HCT116 (cell line): Measurements from ENCODE around the gene EMP1. TPM values are rescaled to one million over a fixed set of nuclear protein-coding genes. Genes with fewer than 3 reads are reported as not detected.

Source experiments
- ATAC-seq: fragments of 200-7000 bp; cut with Tn5 transposase; 2 replicates; pipeline ENCODE4 v1.9.1; 2020; ENCODE audit warnings: mild to moderate bottlenecking, moderate library complexity
- BruUV-seq: library from RNA; stranded (reverse); fragments of 400-500 nt; replicated peaks from 2 replicates; lab custom pipeline; 2021; lab: Mats Ljungman, UMichigan
- CTCF ChIA-PET: fragments of 300-600 bp; sonication (Branson Sonifier 250); formaldehyde crosslinking; loops from one replicate; lab custom pipeline; 2021; ENCODE audit warnings: antibody characterized with exemption; lab: Charles Lee
- POLR2A ChIA-PET: fragments of 300-600, 350-600 bp; sonication (Branson Sonifier 250); formaldehyde crosslinking; loops from one replicate; lab custom pipeline; 2021; ENCODE audit warnings: antibody characterized with exemption; lab: Charles Lee
- RAD21 ChIA-PET, 2 experiments: fragments of 300-600 bp; sonication (Branson Sonifier 250); formaldehyde crosslinking; loops; one replicate each; lab custom pipeline; 2023; ENCODE audit warnings: low total read pairs in 2 of 2; ENCODE audit not compliant: uncharacterized antibody in 2 of 2, unreplicated experiment in 2 of 2, low non-redundant PET in 1 of 2; lab: Charles Lee
- DNase-seq: peaks from one replicate; pipeline ENCODE4 v3.0.0-alpha.2; 2010; ENCODE audit warnings: low read depth, low spot score
- H2AFZ ChIP-seq: fragments of 200-600 bp; shearing (Covaris generic), sonication (generic); 2 replicates; pipeline ENCODE4 v1.6.1; 2017; ENCODE audit warnings: low read depth, mixed run types, mixed read lengths, antibody characterized with exemption, low read length; ENCODE audit not compliant: poor library complexity, severe bottlenecking
- H3K27ac ChIP-seq: 2 replicates; pipeline ENCODE4 v1.5.1; 2012; ENCODE audit warnings: low read depth, low read length
- H3K27me3 ChIP-seq: fragments of 200-600 bp; sonication (generic); 2 replicates; pipeline ENCODE4 v1.6.1; 2016; ENCODE audit warnings: mixed run types, low read length, mixed read lengths; ENCODE audit not compliant: insufficient read depth
- H3K36me3 ChIP-seq, 2 experiments: fragments of 200-500 bp in 1 of 2; fragments of 200-600 bp in 1 of 2; sonication (Bioruptor generic) in 1 of 2; sonication (generic) in 1 of 2; 2 replicates each; pipeline versions ENCODE4 v1.5.1 to v1.6.1; 2014 to 2016; ENCODE audit warnings: low read length in 2 of 2, inconsistent platforms in 1 of 2, mixed read lengths in 1 of 2, mixed run types in 1 of 2; ENCODE audit not compliant: insufficient read depth in 2 of 2, control insufficient read depth in 1 of 2
- H3K4me1 ChIP-seq, 2 experiments: fragments of 200-600 bp in 1 of 2; sonication (generic) in 1 of 2; 2 replicates each; pipeline versions ENCODE4 v1.5.1 to v1.6.1; 2012 to 2017; ENCODE audit warnings: low read length in 2 of 2, inconsistent platforms in 1 of 2, mild to moderate bottlenecking in 1 of 2, mixed read lengths in 1 of 2, mixed run types in 1 of 2, moderate library complexity in 1 of 2; ENCODE audit not compliant: insufficient read depth in 2 of 2, control insufficient read depth in 1 of 2
- H3K4me2 ChIP-seq: fragments of 200-600 bp; sonication (generic); 2 replicates; pipeline ENCODE4 v1.6.1; 2017; ENCODE audit warnings: mixed run types, low read length, mixed read lengths
- H3K4me3 ChIP-seq, 2 experiments: fragments of 200-600 bp in 1 of 2; sonication (generic) in 1 of 2; replicated peaks in 1 of 2; 2 replicates each; pipeline ENCODE4 v1.5.1; 2011 to 2016; ENCODE audit warnings: low read length in 2 of 2, control low read depth in 1 of 2, low read depth in 1 of 2, mild to moderate bottlenecking in 1 of 2, mixed read lengths in 1 of 2, mixed run types in 1 of 2
- H3K79me2 ChIP-seq: fragments of 200-600 bp; sonication (generic); 2 replicates; pipeline ENCODE4 v1.6.1; 2017; ENCODE audit warnings: mild to moderate bottlenecking, mixed run types, low read length, moderate library complexity, mixed read lengths; ENCODE audit not compliant: insufficient read depth
- H3K9ac ChIP-seq: fragments of 200-600 bp; sonication (generic); 2 replicates; pipeline ENCODE4 v1.6.1; 2016; ENCODE audit warnings: low read length, mixed read lengths
- H3K9me2 ChIP-seq: fragments of 200-600 bp; sonication (generic), shearing (Covaris generic); 2 replicates; pipeline ENCODE4 v1.6.1; 2017; ENCODE audit warnings: mixed run types, mild to moderate bottlenecking, moderate library complexity; ENCODE audit not compliant: insufficient read depth
- H3K9me3 ChIP-seq, 2 experiments: fragments of 200-500 bp in 1 of 2; fragments of 200-600 bp in 1 of 2; sonication (Bioruptor generic) in 1 of 2; sonication (generic) in 1 of 2; 2 replicates each; pipeline ENCODE4 v1.6.1; 2014 to 2017; ENCODE audit warnings: low read length in 2 of 2, mixed read lengths in 2 of 2, inconsistent platforms in 1 of 2, low read depth in 1 of 2, mild to moderate bottlenecking in 1 of 2, mixed run types in 1 of 2, moderate library complexity in 1 of 2; ENCODE audit not compliant: control insufficient read depth in 1 of 2, insufficient read depth in 1 of 2
- H4K20me1 ChIP-seq: fragments of 200-600 bp; sonication (generic), shearing (Covaris generic); 2 replicates; pipeline ENCODE4 v1.6.1; 2017; ENCODE audit warnings: mixed run types, mild to moderate bottlenecking, moderate library complexity; ENCODE audit not compliant: insufficient read depth
- ATF3 ChIP-seq: IDR thresholded peaks from 2 replicates; pipeline ENCODE4 v1.6.1; 2012
- CBX3 ChIP-seq: IDR thresholded peaks from 2 replicates; pipeline ENCODE4 v1.6.1; 2012; ENCODE audit warnings: low read depth
- CEBPB ChIP-seq: IDR thresholded peaks from 2 replicates; pipeline ENCODE4 v1.6.1; 2012; ENCODE audit warnings: low read depth
- CTCF ChIP-seq, 3 experiments: fragments of 200-600 bp in 1 of 3; sonication (generic) in 1 of 3; IDR thresholded peaks in 2 of 3; conservative IDR thresholded peaks in 1 of 3; 2 replicates each; pipeline ENCODE4 v1.5.1; 2012 to 2017; ENCODE audit warnings: low read depth in 2 of 3, low read length in 2 of 3, antibody characterized with exemption in 1 of 3, borderline replicate concordance in 1 of 3, control low read depth in 1 of 3, mild to moderate bottlenecking in 1 of 3, mixed read lengths in 1 of 3, mixed run types in 1 of 3, moderate library complexity in 1 of 3; ENCODE audit not compliant: insufficient read depth in 1 of 3
- FOSL1 ChIP-seq: IDR thresholded peaks from 2 replicates; pipeline ENCODE4 v1.6.1; 2012; ENCODE audit warnings: low read depth
- POLR2AphosphoS5 ChIP-seq: IDR thresholded peaks from 2 replicates; pipeline ENCODE4 v1.6.1; 2011; ENCODE audit warnings: mild to moderate bottlenecking, low read depth, low read length, moderate library complexity
- REST ChIP-seq: IDR thresholded peaks from 2 replicates; pipeline ENCODE4 v1.6.1; 2012; ENCODE audit warnings: low read depth
- SP1 ChIP-seq: IDR thresholded peaks from 2 replicates; pipeline ENCODE4 v1.6.1; 2012; ENCODE audit warnings: low read depth
- SRF ChIP-seq: IDR thresholded peaks from 2 replicates; pipeline ENCODE4 v1.6.1; 2012; ENCODE audit warnings: low read depth
- TCF7L2 ChIP-seq: IDR thresholded peaks from 2 replicates; pipeline ENCODE4 v1.7.0; 2011; ENCODE audit warnings: borderline replicate concordance, inconsistent platforms; ENCODE audit not compliant: insufficient read depth, insufficient read length; ENCODE audit errors: extremely low read depth
- ZNF274 ChIP-seq: fragments of 200-500 bp; sonication (Bioruptor generic); IDR thresholded peaks from 2 replicates; pipeline ENCODE4 v1.6.1; 2014; ENCODE audit warnings: mild to moderate bottlenecking, low read depth, low read length, inconsistent platforms
- intact Hi-C: fragments of 100-400 bp; cut with micrococcal nuclease; formaldehyde crosslinking; loops from 2 replicates; pipeline ENCODE4 v1.10.0; 2022
- total RNA-seq: library from RNA; stranded (reverse); gene quantifications from one replicate; pipeline ENCODE4 v1.2.1, GENCODE V29; 2021; ENCODE audit not compliant: unreplicated experiment

EMP1 gene
- total RNA-seq, 1 experiment from 2014 or later: 110 TPM

GRCh38 chr12:13223941-13224340 is 27.4 kb downstream of the EMP1 start (continued):
- TF ChIP-seq CTCF (IDR thresholded peaks at IDR 0.05 in 2 of 3, conservative IDR thresholded peaks at IDR 0.05 in 1 of 3; ENCODE audit: borderline replicate concordance in 1 of 3, insufficient read depth in 1 of 3, low read depth in 2 of 3, low read length in 2 of 3): no peak
- TF ChIP-seq TCF7L2: no peak
- no peak for TF ChIP-seq FOSL1
- no peak for TF ChIP-seq ZNF274
- no peak for TF ChIP-seq POLR2AphosphoS5
- TF ChIP-seq SRF: no peak
- TF ChIP-seq SP1: no peak

GRCh38 chr12:13227191-13227590 is 30.7 kb downstream of the EMP1 start:
- ATAC-seq: no peak
- TF ChIP-seq ATF3: no peak
- no peak for TF ChIP-seq CBX3
- no peak for TF ChIP-seq REST
- no peak for TF ChIP-seq CEBPB
- H3K36me3 ChIP-seq: no peaks in the 10 kb centered on the region
- H3K9ac ChIP-seq: no peak overlapping the region
- H3K9me2 ChIP-seq: no peaks in the 10 kb centered on the region
- H4K20me1 ChIP-seq: no peaks in the 10 kb centered on the region
- no peak overlapping the region for H3K27ac ChIP-seq
- no peak for DNase-seq
- no TSS peak for BruUV-seq
- intact Hi-C loops: no loop called here
- H3K79me2 ChIP-seq: no peaks in the 10 kb centered on the region
- POLR2A ChIA-PET: no interaction called here
- H3K4me1 ChIP-seq: peaks cover 1 to 10% of the 10 kb centered on the region in 2 experiments; a peak in 3 of 4 replicates
- H3K9me3 ChIP-seq: no peaks in the 10 kb centered on the region
- no peaks in the 10 kb centered on the region for H3K27me3 ChIP-seq
- H3K4me2 ChIP-seq: no peak overlapping the region
- no peak overlapping the region for H2AFZ ChIP-seq
- CTCF ChIA-PET: no interaction called here
- RAD21 ChIA-PET: no interaction called here
- H3K4me3 ChIP-seq: no peak overlapping the region
